Right forelimb (tissue), 1 donor: ENCODE results near the gene CEND1.

Source experiments
- DNase-seq: peaks from one replicate; pipeline ENCODE4 v3.0.0-alpha.2; 2018

The CEND1 gene

DNA sequence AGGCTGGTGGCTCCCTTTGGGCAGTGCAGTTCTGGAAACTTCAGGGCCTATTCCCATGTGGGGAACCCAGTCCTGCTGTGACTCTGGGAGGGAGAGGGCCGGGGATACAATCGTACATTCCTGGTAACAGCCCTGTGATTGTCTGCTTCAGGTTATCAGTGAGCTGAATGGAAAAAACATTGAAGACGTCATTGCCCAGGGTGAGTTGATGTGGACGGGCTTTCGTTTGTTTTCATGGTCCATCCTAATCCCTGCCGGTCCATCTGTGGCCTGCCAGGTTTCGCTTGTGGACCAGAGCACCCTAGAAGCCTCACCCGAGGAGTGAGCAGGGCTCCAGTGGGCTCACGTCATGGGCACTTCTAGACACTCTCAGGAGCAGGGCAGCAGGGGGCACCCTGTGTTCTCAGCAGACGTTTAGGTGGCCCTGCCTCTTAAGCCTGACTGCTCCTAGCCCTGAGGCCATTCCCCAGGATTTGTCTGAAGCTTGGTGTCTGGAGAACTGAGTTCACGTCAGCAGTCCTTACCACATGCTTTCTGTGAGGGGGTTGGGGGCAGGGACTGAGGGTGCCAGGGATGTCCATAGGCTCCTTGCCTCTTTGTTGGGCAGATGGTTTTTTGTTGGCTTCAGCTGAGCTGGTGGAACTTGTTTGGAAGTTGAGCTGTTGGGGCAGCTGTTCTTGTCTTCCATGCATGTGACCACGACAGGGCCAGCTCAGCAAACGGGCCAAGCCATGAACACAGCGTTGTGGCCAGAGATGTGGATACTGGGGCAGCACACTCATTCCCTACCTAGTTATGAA is 21.8 kb upstream of the CEND1 start:
- no peak for DNase-seq

DNA sequence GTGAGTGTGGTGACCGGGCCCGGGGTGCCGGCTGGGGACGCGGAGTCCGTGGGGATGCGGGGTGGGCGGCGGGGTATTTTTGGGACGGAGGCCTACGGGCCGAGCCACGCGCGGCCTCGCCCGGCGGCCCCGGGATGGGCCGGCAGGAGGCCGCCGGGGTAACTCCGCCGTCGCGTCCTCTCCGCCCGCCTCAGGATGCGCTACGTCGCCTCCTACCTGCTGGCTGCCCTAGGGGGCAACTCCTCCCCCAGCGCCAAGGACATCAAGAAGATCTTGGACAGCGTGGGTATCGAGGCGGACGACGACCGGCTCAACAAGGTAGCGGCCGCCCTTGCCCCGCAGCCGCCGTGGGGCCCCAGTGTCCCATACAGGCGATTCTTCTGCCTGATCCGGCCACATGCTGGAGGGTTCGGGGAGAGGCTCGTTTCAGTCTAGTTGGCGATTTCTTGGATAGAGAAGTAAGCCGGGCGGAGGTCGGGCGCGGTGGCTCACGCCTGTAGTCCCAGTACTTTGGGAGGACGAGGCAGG is 20.2 kb upstream of the CEND1 start:
- no peak for DNase-seq

DNA sequence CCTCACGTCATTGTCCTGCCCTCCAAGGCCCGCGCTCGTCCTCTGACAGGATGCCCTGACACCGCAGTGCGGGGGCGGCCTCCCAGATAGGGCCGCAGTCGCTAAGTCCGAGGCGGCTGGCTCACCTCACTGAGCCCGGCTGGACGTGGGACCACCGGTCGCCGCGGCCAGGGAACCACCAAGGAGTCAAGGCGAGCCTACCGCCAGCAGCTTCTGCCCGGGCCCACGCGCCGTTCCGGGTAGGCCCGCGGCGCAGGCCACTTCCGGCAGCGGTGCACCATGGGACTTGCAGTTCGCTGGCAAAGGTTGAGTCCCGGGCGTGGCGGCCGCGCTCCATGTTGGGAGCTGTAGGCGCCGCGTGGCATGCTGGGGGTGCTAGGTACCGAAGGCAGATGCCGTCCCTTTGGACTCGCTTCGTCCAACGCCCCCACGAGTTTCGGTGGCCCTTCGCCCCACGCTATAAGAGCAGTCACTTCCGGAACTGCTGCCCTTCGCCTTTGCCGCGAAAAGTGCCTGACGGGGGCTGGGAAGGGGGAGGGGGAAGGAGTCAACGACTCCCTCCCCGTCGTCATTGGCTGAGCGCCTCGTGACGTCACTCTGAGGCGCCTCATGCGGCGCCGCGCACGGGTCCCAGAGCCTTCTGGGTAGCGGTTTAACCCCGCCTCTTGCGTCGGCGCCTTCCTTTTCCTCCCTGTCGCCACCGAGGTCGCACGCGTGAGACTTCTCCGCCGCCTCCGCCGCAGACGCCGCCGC is 19.6 kb upstream of the CEND1 start, which contains the start of gene RPLP2:
Gene RPLP2 (plus strand): TSS at position 681 of the 753 bp plus-strand sequence. CDS start 268 bp downstream, outside the sequence.
- peak; percentile 100 for DNase-seq

DNA sequence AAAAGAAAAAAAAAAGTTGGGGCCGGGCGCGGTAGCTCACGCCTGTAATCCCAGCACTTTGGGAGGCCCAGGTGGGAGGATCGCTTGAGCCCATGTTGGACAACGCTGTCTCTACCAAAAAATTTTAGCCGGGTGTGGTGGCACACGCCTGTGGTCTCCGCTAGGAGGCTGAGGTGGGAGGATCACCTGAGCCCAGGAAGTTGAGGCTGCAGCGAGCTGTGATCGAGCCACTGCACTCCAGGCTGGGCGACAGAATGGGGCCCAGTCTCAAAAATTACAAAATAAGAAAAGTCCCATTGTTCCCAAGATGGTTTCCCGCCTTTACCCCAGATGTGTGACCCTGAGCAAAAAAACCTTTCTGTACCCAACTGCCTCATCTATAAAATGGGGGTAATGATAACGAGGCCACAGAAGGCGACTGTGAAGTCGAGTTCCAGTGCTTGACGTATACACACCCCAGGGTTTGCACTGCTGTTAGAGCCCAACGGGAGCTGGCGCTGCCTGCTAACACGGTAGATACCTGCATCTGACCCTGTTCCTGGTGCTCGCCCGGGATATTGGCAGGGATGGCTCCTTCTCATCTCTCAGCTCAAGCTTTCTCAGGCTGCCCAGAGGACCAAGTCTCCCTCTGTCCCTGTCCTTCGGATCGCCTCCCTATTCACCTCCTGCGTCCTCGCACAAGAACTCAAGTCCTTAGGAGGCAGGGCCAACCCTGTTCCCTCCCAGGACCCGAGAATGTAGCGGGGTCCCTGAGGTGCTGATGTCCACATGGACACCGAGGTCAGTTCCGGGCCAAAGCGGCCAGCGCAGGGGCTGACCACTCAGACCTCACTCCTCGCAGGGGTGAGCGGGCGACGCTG is 18.8 kb upstream of the CEND1 start:
- no peak for DNase-seq

DNA sequence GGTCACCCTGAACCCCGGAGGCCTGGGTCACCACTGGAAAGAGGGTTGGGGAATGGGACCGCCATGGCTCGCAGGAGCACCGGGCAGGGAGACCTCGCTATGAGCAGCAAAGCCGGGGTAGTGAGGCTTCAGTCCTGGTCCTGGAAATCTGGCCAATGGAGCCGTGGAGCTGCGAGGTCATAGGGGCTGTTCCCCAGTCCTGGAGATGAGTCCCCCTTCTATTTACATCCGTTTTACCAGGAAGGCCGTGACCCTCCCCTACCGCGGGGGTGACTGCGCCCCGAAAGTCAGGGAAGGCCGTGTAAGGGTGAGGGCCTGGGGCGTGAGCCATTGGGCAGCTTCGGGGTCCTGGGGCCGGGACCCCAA is 14.7 kb upstream of the CEND1 start:
- DNase-seq = no peak

DNA sequence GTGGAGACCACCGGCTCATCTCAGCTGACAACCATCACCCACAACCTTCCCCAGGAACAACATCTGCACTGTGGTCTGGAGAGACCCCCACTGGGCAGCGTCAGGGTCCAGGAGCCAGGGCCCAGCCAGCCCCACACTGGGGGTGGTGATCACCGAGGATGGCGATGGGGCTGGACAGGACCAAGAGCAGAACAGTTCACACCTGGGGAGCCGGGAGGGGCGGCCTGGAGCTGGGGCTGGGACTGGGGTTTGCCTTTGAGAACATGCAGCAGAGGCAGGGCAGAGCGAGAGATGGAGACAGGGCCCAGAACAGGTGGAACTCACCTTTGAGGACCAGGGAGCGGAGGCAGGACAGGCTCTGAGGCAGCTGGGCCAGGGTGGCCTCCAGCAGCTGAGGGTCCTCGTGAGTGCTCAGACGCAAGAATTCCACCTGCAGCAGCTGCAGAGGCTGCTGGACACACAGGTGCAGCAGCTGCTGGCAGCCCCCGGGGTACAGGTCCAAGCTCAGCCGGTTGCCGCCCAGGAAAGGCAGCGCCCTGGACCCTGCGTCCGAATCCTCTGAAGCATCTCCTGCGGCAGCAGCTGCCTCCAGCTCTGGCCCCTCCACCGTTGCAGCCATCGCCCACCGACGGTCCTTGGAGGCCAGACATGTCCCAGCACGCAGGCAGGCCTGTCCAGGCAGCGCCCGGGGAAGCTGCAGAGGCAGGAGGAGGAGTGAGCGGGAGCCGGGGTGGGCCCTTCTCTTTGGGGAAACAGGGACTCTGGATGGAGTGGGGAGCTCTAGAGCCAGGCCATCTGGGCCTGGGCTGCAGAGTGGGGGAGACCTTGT is 14.1 kb upstream of the CEND1 start:
- DNase-seq = no peak

DNA sequence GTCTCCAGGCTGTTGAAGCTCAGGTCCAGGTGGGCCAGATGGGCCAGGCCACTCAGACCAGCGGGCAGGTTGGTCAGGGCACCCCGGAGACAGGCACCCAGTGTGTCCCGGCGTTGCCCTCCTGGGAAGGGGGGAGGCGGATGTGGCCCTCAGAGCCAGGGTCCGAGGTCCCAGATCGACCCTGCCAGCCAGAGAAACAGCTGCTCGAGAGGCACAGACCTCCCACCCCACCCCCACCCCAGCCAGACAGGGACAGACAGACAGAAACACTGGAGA is 13.5 kb upstream of the CEND1 start:
- no peak for DNase-seq

DNA sequence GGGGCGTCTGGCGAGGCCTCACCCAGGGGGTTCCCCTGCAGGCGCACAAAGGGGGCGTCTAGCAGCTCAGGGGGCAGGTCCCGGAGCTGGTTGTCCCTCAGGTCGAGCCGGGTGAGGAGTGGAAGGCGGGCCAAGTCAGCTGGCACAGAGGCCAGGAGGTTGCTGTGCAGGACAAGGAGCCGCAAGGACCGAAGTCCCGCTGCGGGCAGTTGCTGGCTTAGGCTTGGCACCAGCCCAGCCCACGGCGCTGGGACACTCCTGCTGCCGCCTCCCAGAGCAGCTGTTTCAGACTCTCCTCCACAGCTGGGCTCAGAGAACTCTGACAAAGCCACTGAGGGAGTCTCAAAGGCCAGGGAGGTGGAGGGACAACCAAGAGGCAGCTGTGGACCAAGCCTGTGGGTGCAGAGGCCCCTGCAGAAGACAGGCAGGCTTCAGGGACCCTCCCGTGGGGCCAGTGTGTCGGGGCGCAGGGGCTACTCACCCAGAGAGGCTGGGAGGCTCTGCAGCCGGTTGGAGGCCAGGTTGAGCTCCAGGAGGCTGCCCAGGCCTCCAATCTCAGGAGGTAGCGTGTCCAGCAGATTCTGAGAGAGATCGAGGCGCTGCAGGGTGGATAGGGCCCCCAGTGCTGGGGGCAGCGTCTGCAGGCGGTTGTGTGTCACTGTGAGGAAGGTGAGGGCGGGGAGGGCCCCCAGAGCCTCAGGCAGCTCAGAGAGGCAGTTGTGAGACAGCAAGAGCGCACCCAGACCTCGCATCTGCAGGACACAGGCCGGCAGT is 13.0 kb upstream of the CEND1 start:
- no peak for DNase-seq

DNA sequence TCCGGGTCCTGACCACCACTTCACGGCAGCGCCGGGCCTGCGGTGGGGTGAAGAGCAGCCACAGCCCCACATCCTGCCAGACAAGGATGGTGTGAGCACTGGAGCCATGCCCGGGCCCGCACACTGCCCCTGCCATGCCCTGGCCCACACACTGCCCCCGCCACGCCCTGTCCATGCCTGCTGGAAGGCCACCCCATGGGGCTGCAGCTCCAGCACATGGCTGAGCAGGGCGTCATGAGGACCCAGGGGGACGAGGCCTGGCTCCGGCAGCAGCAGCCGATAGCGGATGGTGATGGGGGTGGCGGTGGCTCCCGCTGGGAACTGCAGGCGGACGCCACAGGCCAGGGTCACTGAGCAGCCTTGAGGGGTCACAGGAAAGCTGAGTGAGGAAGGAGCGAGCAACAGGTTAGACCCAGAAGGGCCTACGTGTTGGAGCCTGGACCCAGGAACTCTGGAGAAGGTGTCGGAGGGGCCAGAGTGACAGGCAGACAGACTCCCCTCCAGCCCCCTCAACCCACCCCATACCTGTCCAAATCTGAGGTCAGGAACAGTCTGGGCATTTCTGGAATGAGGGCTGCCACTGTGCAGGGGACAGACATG is 12.2 kb upstream of the CEND1 start:
- DNase-seq = no peak

DNA sequence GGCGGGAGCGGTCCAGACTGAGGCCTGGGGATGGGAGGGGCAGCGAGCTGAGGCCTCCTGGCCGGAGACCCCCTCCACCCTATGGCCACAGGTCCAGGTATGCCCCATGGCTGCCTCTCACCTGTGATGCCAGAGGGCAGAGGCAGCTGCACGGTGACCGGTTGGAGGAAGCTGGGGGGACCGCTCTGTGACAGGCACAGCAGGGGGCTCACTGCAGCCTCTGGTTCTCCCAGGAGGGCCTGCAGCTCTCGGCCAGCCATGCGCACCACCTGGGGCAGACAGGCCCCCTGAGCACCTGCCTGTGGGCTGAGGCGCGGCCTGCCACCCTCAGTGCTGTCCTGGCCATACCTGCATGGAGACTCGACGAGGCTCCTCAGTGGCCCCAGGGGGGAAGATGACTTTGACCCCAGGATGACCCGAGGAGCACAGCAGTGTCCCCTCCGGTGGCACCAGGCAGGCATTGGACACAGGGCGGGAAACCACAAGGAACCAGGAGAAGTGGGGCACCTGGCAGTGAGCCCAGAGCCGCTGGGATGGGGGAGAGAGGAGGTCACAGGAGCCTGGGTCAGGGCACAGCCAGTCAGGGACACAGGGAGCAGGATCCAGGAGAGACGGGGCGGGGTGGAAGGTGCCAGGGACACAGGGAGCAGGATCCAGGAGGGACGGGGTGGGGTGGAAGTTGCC is 11.3 kb upstream of the CEND1 start:
- DNase-seq = no peak

DNA sequence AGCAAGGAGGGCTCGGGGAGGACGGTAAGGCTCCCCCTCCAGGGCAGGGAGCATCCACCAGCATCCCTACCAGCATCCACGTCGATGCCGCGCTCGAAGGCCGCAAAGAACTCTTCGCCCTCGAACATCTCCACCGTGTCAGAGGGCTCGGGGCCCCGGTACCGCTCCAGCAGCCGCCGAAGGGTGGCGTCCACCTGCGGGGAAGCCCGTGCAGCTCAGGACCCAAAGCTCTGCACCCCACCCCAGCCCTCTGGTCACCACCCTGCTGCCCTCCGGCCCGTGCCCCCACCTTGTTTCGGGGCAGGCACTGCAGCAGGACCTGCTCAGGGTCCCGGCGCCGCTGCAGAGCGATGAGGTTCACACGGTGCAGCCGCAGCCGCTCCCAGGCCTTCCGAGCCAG is 10.6 kb upstream of the CEND1 start:
- no peak for DNase-seq

DNA sequence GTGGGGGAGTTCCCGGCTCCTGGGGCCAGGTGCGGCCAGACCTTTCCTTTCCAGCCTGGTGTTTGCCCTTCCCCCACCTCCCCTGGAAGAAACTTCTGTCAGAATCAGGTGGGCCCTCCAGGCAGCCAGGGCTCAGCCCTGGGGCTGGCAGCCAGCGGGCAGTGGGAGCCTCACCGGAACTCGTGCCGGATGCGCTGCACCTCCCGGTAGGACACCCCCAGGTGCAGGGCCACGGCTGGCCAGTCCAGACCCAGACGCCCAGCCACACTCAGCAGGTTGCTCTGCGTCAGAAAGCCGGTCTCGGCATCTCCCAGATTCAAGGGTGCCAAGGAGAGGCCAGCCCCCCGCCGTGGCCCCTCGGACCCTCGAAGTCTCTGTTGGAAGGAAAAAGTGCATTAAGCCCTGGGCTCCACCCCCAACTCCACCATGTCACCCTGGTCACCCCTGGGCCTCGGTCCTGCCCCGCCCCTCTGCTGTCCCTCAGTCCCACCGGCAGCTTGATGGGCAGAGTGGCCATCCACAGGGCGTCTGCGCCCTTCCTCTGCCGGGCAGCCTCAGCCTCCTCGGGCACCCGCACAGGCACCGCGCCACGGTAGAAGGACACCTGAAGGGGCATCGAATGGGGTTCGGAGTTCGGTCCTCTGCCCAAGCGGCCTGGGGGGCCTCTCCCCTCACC is 9.9 kb upstream of the CEND1 start:
- no peak for DNase-seq

DNA sequence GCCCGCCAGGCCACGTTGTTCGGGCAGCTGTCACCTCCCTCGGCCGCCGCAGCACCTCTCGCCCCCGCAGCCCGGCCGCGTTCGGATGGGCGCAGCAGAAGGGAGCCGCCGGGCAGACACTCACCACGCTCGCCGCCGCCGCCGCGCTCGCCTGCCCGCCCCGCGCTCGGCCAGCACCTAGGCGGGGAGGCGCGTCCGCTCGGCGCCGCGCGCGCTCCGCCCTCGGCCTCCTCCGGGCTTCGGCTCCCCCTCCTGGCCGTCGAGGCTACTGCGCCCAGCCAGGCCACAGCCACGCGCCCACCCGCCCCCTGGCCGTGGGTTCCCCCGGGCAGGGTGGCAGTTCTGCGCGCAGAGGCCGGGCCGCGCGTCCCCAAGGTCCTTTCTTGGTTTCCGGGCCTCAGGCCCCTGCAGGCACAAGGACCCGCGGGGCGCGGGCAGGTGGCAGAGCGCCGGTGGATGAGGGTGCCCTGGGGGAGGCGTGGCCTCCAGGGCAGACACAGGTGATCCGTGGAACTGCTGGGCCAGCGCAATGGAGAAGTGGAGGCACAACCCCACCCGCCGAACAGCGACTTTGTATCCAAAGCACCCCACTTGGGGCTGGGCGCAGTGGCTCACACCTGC is 8.3 kb upstream of the CEND1 start, which contains the start of gene SLC25A22:
Gene SLC25A22 (minus strand): TSS at position 189 of the 621 bp plus-strand sequence. CDS start 3,275 bp downstream, outside the sequence.
- DNase-seq = peak; percentile 90

DNA sequence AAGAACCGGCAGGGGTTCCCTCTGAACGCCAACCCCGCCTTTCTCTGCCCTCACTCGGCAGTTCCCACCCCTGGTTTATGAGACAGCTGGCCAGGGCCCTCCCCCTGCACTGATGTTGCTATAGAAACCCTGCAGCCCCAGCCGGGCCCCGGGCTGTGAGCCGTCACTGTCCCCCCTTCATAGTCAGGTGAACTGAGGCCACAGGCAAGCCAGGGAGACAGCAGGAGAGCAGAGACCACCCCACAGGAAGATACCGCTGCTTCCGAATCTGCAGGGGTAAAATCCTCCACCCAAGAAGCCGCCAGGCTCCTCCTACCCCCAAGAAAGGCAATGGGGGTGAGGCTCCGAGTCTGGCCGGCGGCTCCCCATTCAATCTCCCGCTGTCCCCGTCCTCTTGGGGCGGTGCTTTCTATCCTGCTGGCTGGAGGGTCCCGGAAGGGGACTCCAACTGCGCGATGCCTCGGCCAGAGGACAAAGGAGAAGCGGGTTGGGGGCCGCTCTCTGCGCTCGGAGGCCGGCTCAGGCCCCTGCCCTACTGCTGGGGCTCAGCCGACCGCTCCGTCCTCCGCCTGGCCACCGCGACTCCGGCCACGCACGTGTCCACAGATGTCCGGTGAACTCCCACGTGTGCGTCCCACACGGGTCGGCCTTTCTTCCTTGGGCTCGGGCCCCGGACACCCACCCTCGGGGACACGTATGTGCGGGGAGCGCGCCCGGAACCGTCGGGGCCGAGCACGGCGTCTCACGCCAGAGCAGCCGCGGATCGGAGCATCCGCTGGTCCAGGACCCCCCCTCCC is 7.6 kb upstream of the CEND1 start:
- DNase-seq = peak; percentile 91

DNA sequence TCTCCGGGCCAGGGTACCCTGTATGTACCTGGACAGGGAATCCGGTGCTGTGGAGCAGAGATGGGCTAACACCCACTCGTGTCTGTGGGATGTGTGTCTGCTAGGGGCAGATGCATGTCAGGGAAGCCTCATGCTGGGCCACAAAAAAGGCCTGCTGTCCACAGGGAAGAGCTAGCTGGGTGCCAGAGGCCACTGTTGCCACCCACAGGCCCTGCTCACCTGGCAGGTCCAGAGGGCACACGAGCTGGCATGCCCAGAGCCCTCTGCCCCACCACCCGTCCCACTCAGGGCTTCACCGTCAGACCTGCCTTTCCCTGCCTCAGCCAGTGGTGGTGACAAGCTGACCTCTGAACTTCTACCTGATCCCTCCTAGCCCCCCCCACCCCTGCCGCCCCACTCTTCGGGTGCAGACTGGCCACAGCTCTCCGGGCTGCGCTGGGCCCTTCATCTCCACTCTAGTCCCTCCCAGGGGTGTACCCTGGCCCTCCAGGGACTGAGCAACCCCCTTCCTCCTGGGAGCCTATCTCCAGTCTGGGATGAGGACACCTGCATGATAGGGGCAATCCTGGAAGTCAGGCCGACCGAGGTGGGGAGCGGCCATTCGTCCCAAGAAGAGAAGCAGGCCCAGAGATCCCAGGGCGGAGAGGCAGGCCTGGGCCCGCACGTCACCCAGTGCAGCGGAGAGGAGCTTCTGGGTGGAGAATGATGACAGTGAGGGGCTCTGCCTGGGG is 6.8 kb upstream of the CEND1 start:
- no peak for DNase-seq

DNA sequence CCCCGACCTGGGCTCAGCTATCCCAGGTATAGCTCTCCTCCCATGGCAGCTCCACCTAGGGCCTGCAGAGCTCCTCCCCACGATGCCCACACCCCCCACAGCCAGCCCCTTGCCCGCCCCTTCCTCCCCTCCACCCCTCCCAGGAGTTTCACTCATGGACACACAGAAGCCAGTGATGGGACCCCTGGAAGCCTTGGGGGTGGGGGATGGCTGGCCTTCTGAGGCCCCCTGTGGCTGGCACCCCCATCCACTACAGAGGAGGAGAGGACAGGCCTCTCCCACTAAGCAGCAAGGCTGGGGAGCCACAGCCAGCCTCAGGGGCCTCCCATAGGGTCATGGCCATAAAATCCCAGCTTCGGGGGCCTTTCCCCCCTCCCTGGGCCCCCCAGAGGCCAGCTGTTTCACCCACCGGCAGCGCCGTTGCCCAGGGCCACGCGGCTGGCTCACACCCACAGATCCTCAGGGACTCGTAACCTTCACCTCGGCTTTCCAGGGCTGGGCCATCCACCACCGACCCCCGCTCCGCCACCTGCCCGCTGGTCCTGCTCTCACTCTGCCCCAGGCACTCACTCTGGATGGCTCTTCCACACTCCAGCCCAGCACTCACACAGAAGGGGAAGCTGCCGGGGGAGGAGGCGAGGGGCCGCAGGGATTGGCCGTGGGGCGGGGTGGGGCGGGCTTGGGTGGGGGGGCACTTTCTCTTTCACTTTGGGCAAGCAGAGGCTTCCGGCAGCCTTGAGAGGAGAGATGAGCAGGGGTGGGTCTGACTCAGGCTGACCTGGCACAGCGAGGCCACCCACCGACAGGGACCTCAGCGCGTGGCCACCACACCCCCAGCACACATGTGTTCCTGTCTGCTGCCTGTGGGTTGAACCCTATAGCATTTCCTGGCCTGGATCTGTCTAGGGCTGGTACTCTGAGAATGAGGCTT is 6.0 kb upstream of the CEND1 start:
- peak; percentile 89 for DNase-seq
